ENCODE data around the gene CST11.

The CST11 gene

GRCh38 chr20:23453549-23454543 is 1.2 kb upstream of the CST11 start:
- no peak for DNase-seq

GRCh38 chr20:23451956-23452487 is 654 bp downstream of the CST11 start:
- DNase-seq: no peak

- no peak for DNase-seq
Measured at GRCh38 chr20:23450877-23451276, 1.8 kb downstream of the CST11 start.

- no peak for DNase-seq
Measured at GRCh38 chr20:23449421-23449820, 3.3 kb downstream of the CST11 start.

GRCh38 chr20:23448167-23448566 is 4.5 kb downstream of the CST11 start:
- no peak for DNase-seq

- DNase-seq: peak; percentile 73
Measured at GRCh38 chr20:23446505-23446904, 6.2 kb downstream of the CST11 start.

GRCh38 chr20:23445596-23446217 is 7.0 kb downstream of the CST11 start:
- no peak for DNase-seq

GRCh38 chr20:23444859-23445258 is 7.8 kb downstream of the CST11 start:
- no peak for DNase-seq

- DNase-seq: no peak
Measured at GRCh38 chr20:23442436-23442835, 10.2 kb downstream of the CST11 start.

- DNase-seq: peak; percentile 71
Measured at GRCh38 chr20:23441850-23442313, 10.8 kb downstream of the CST11 start.

- DNase-seq: no peak
Measured at GRCh38 chr20:23440004-23440403, 12.7 kb downstream of the CST11 start.

- DNase-seq: no peak
Measured at GRCh38 chr20:23438661-23439060, 14.0 kb downstream of the CST11 start.

- DNase-seq: no peak
Measured at GRCh38 chr20:23437126-23437899, 15.4 kb downstream of the CST11 start.

- no peak for DNase-seq
Measured at GRCh38 chr20:23436681-23437080, 16.0 kb downstream of the CST11 start.

- DNase-seq: peak; percentile 70
Measured at GRCh38 chr20:23435626-23436539, 16.8 kb downstream of the CST11 start.

- DNase-seq: no peak
Measured at GRCh38 chr20:23434521-23435313, 18.0 kb downstream of the CST11 start.

- no peak for DNase-seq
Measured at GRCh38 chr20:23433628-23434027, 19.0 kb downstream of the CST11 start.

GRCh38 chr20:23425129-23425528 is 27.5 kb downstream of the CST11 start:
- DNase-seq: no peak

GRCh38 chr20:23420943-23421931 is 31.4 kb downstream of the CST11 start, which contains the start of gene NAPB:
NAPB (minus strand) TSS chr20:23421488; CDS start chr20:23421402, 86 bp downstream.
- peak; percentile 87 for DNase-seq

All from NCI-H1092 (cell line).